Measurements from ENCODE around the gene PFDN4.

GRCh38 chr20:54176610-54177009 lies 31.3 kb upstream of the PFDN4 start:
- TF ChIP-seq, protein P1, sequence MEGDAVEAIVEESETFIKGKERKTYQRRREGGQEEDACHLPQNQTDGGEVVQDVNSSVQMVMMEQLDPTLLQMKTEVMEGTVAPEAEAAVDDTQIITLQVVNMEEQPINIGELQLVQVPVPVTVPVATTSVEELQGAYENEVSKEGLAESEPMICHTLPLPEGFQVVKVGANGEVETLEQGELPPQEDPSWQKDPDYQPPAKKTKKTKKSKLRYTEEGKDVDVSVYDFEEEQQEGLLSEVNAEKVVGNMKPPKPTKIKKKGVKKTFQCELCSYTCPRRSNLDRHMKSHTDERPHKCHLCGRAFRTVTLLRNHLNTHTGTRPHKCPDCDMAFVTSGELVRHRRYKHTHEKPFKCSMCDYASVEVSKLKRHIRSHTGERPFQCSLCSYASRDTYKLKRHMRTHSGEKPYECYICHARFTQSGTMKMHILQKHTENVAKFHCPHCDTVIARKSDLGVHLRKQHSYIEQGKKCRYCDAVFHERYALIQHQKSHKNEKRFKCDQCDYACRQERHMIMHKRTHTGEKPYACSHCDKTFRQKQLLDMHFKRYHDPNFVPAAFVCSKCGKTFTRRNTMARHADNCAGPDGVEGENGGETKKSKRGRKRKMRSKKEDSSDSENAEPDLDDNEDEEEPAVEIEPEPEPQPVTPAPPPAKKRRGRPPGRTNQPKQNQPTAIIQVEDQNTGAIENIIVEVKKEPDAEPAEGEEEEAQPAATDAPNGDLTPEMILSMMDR (IDR thresholded peaks at IDR 0.05): no peak
- no peak for TF ChIP-seq POLR2A (IDR thresholded peaks at IDR 0.05)
